HepG2 (cell line): Measurements from ENCODE around the gene TMEM86B. TPM values are rescaled to one million over a fixed set of nuclear protein-coding genes. Genes with fewer than 3 reads are reported as not detected.
A peak's percentile ranks its signal among the peaks of the same experiment; 100 is the strongest.

ENCODE experiments used
- CBX2 ChIP-seq, 2 experiments: fragments of 200-600 bp in 1 of 2; sonication (generic); formaldehyde crosslinking in 1 of 2; IDR thresholded peaks; 2 replicates each; pipeline versions ENCODE4 v1.7.0 to v1.8.1; 2018 to 2022; ENCODE audit warnings: low read depth in 2 of 2, low read length in 1 of 2, mild to moderate bottlenecking in 1 of 2, missing genetic modification reagents in 1 of 2
- CREB1 ChIP-seq, 2 experiments: fragments of 450-650 bp in 1 of 2; IDR thresholded peaks; 2 replicates each; pipeline ENCODE4 v1.6.1; 2016 to 2017; ENCODE audit warnings: control low read depth in 1 of 2, mild to moderate bottlenecking in 1 of 2, missing compliant biosample characterization in 1 of 2, missing genetic modification characterization in 1 of 2
- MTF1 ChIP-seq: sonication (generic); formaldehyde crosslinking; IDR thresholded peaks from 2 replicates; pipeline ENCODE4 v1.5.0; 2020; ENCODE audit warnings: missing genetic modification reagents
- RERE ChIP-seq: IDR thresholded peaks from 2 replicates; pipeline ENCODE4 v1.6.1; 2016; ENCODE audit warnings: low read depth, missing genetic modification reagents, missing compliant biosample characterization
- SMAD1 ChIP-seq: sonication (generic); formaldehyde crosslinking; IDR thresholded peaks from 2 replicates; pipeline ENCODE4 v1.4.0; 2020; ENCODE audit warnings: missing genetic modification reagents, low read depth, mild to moderate bottlenecking, borderline replicate concordance
- SNAPC2 ChIP-seq: sonication (generic); formaldehyde crosslinking; IDR thresholded peaks from 2 replicates; pipeline ENCODE4 v1.8.1; 2022; ENCODE audit warnings: mild to moderate bottlenecking, missing genetic modification reagents
- TCF12 ChIP-seq, 2 experiments: fragments of 450-650 bp in 1 of 2; sonication (generic) in 1 of 2; formaldehyde crosslinking in 1 of 2; IDR thresholded peaks; 2 replicates each; pipeline versions ENCODE4 v1.6.1 to v1.8.0; 2017 to 2022; ENCODE audit warnings: antibody characterized with exemption in 1 of 2, mild to moderate bottlenecking in 1 of 2, missing genetic modification reagents in 1 of 2, moderate library complexity in 1 of 2
- TGIF2 ChIP-seq: IDR thresholded peaks from 2 replicates; pipeline ENCODE4 v1.6.1; 2016; ENCODE audit warnings: control low read depth, missing compliant biosample characterization
- THAP11 ChIP-seq: IDR thresholded peaks from 2 replicates; pipeline ENCODE4 v1.6.1; 2016; ENCODE audit warnings: missing biosample characterization, missing genetic modification reagents
- TRIM24 ChIP-seq: sonication (generic); formaldehyde crosslinking; IDR thresholded peaks from 2 replicates; pipeline ENCODE4 v1.8.0; 2022; ENCODE audit warnings: mild to moderate bottlenecking, missing genetic modification reagents
- ZNF18 ChIP-seq: sonication (generic); formaldehyde crosslinking; IDR thresholded peaks from 2 replicates; pipeline ENCODE4 v1.8.0; 2022; ENCODE audit warnings: mild to moderate bottlenecking, missing genetic modification reagents; ENCODE audit not compliant: insufficient replicate concordance
- ZNF251 ChIP-seq: sonication (generic); formaldehyde crosslinking; IDR thresholded peaks from 2 replicates; pipeline ENCODE4 v1.9.0; 2021; ENCODE audit warnings: mild to moderate bottlenecking, missing genetic modification reagents
- ZNF510 ChIP-seq: sonication (generic); formaldehyde crosslinking; IDR thresholded peaks from 2 replicates; pipeline ENCODE4 v1.4.0; 2020; ENCODE audit warnings: low read depth, mild to moderate bottlenecking, missing genetic modification reagents
- ZNF562 ChIP-seq: sonication (generic); formaldehyde crosslinking; IDR thresholded peaks from 2 replicates; pipeline ENCODE4 v1.8.0; 2022; ENCODE audit warnings: missing genetic modification reagents, borderline replicate concordance
- ZNF572 ChIP-seq: sonication (generic); formaldehyde crosslinking; IDR thresholded peaks from 2 replicates; pipeline ENCODE4 v1.5.1; 2020; ENCODE audit warnings: mild to moderate bottlenecking, missing genetic modification reagents
- ZNF713 ChIP-seq: sonication (generic); formaldehyde crosslinking; IDR thresholded peaks from 2 replicates; pipeline ENCODE4 v1.4.0; 2020; ENCODE audit warnings: mild to moderate bottlenecking, missing genetic modification reagents
- ZNF749 ChIP-seq: sonication (generic); formaldehyde crosslinking; IDR thresholded peaks from 2 replicates; pipeline ENCODE4 v1.8.0; 2022; ENCODE audit warnings: mild to moderate bottlenecking, missing genetic modification reagents, moderate library complexity, borderline replicate concordance
- polyA plus RNA-seq, 8 experiments: library from polyadenylated mRNA; depleted of rRNA in 3 of 8; stranded (reverse) in 7 of 8; unstranded in 1 of 8; fragments of >200 nt; fragmentation: Illumina TruSeq in 4 of 8; extraction: Trizol in 4 of 8; gene quantifications; 2 replicates each; pipeline versions ENCODE4 v1.2.1 to v1.2.3, GENCODE V29; 2011 to 2016; ENCODE audit warnings: low read depth in 4 of 8, missing spikeins in 1 of 8, mixed read lengths in 1 of 8; ENCODE audit not compliant: insufficient read depth in 1 of 8
- total RNA-seq, 5 experiments: library from RNA; depleted of rRNA; stranded (reverse); fragments of >200 nt; fragmentation: Illumina TruSeq; extraction: Trizol; gene quantifications; 2 replicates each; pipeline ENCODE4 v1.2.3, GENCODE V29; 2016; ENCODE audit warnings: low read depth in 1 of 5
- TF ChIP-seq, protein P1 (sequence below): sonication (generic); formaldehyde crosslinking; IDR thresholded peaks from 2 replicates; pipeline ENCODE4 v1.5.1; 2020; ENCODE audit warnings: missing genetic modification reagents, mild to moderate bottlenecking, borderline replicate concordance
- TF ChIP-seq, protein P2 (sequence below): sonication (generic); formaldehyde crosslinking; conservative IDR thresholded peaks from 2 replicates; pipeline ENCODE4 v1.8.0; 2022; ENCODE audit warnings: missing genetic modification reagents

TMEM86B gene
- total and polyA plus RNA-seq, 2 of the 13 experiments (the other 11 are each of a cell fraction or from before 2014, with no cell fraction given) = 7.7 to 9.6 TPM

DNA sequence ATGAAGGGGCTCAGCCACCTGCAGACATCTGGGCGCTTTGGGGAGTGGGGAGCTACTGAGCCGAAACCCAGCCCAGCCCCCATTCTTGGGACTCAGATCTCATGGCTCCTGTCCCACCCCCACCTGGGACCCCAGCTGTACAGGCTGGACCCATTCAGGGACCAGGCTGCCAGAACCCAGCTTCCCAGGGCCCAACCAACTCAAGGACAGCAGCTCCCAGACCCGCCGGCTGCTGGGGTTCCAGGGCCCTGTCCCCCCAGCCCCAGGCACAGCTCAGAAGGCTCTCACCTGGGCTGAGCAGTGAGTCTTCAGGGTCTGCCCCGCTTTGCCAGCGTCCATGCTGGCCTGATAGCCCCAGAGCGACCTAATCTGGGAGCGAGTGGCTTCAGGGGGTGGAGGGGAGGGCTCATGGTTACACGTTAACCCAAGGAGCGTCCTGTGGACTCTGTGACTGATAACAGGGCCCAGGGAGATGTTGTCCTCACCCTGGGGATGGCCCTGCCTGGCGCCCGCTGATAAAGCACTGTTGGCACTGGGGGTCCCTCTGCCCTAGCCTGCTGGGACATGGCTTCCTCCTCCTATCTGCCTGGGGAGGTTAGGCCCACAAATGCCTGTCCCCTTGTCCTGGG, at the start of gene TMEM86B (continued):
- TF ChIP-seq ZNF251 (CRISPR knock-in tag) (no peak), ZNF562 (CRISPR knock-in tag) (no peak), CREB1 (IDR thresholded peaks at IDR 0.05) (no peak), CREB1 (CRISPR knock-in tag; IDR thresholded peaks at IDR 0.05) (no peak), TGIF2 (CRISPR knock-in tag) (no peak), SMAD1 (CRISPR knock-in tag) (0 out of 2 replicates have a peak, but pooled peaks have one; percentile 39), THAP11 (CRISPR knock-in tag) (peak; percentile 58), TCF12 (IDR thresholded peaks at IDR 0.05) (no peak), TCF12 (CRISPR knock-in tag; IDR thresholded peaks at IDR 0.05) (no peak), ZNF713 (CRISPR knock-in tag) (no peak), TRIM24 (no peak), RERE (CRISPR knock-in tag) (no peak), ZNF18 (no peak), CBX2 (IDR thresholded peaks at IDR 0.05; ENCODE audit: low read depth, low read length) (no peak), CBX2 (CRISPR knock-in tag; IDR thresholded peaks at IDR 0.05; ENCODE audit: low read depth) (no peak), SNAPC2 (CRISPR knock-in tag) (no peak), ZNF572 (CRISPR knock-in tag) (no peak), MTF1 (CRISPR knock-in tag) (no peak), ZNF510 (CRISPR knock-in tag) (0 out of 2 replicates have a peak, but pooled peaks have one; percentile 47), ZNF749 (CRISPR knock-in tag) (no peak)
- TF ChIP-seq, protein P1, sequence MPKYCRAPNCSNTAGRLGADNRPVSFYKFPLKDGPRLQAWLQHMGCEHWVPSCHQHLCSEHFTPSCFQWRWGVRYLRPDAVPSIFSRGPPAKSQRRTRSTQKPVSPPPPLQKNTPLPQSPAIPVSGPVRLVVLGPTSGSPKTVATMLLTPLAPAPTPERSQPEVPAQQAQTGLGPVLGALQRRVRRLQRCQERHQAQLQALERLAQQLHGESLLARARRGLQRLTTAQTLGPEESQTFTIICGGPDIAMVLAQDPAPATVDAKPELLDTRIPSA (CRISPR knock-in tag) = no peak
- TF ChIP-seq, protein P2, sequence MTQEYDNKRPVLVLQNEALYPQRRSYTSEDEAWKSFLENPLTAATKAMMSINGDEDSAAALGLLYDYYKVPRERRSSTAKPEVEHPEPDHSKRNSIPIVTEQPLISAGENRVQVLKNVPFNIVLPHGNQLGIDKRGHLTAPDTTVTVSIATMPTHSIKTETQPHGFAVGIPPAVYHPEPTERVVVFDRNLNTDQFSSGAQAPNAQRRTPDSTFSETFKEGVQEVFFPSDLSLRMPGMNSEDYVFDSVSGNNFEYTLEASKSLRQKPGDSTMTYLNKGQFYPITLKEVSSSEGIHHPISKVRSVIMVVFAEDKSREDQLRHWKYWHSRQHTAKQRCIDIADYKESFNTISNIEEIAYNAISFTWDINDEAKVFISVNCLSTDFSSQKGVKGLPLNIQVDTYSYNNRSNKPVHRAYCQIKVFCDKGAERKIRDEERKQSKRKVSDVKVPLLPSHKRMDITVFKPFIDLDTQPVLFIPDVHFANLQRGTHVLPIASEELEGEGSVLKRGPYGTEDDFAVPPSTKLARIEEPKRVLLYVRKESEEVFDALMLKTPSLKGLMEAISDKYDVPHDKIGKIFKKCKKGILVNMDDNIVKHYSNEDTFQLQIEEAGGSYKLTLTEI (CRISPR knock-in tag) = no peak
